Posterior vena cava (tissue), 2 donors: Measurements from ENCODE around the gene EIF4E2. TPM values are rescaled to one million over a fixed set of nuclear protein-coding genes. Genes with fewer than 3 reads are reported as not detected.
"Not testable (repeated sequence)": the region's sequence is repeated elsewhere in the genome, so short reads cannot be mapped to it uniquely, and the experiment has no call there.

ENCODE experiments used
- DNase-seq: peaks from one replicate; pipeline ENCODE4 v3.0.0-alpha.2; 2020; ENCODE audit warnings: low spot score
- intact Hi-C, 2 donors: fragments of 100-400 bp; cut with DNase I; formaldehyde crosslinking; loops; one replicate each; pipeline versions ENCODE4 v1.14.1 to v1.14.2; 2022 to 2023
- total RNA-seq, 2 donors: library from RNA; stranded (reverse); fragmentation: NEBNext Ultra II Directional; extraction: Animal tissue kit (Norgen Biotek cat#: 25700); gene quantifications; one replicate each; pipeline ENCODE4 v1.2.1, GENCODE V29; 2021
- donor health status: DM: yes; HTN: yes; CAD: no.
- donor health status: DM: yes; HTN: yes; CAD: no.

EIF4E2 gene
- total RNA-seq, 2 donors from 2014 or later, result 49.1 to 49.6 TPM

DNA sequence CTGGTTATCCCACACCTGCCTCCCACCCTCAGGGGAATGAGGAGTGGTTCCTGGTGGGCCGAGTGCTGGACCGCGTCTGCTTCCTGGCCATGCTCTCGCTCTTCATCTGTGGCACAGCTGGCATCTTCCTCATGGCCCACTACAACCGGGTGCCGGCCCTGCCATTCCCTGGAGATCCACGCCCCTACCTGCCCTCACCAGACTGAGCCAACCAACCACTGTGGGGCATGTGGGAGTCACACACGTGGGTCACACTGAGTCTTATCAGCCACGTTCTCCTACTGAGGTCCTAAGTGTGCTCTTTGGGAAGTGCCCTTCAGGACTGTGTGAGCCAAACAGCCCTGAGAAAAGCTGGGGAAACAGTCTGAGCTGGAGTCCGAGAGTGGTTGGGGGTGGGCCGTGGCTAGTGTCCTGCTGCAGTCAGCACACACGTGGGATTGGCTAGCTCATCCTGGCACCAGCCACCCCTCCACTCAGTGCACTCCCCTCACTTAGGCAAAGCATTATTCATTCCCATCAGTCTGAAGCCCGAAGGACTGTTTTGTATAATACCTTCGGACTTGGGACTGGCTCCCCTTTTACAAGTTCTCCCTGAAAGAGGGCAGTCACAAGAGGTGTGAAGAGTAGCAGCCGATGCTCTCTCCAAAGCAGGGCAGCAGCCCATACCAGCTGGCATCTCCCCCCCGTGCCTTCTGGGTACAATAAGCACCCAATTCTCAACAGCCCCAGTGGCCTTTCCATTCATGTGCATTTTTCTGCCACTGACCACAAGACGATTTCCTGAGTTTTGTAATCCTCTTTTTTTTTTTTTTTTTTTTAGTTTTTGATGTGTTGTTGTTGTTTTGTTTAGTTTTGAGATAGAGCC is 4.7 kb upstream of the EIF4E2 start:
- DNase-seq, result peak; percentile 77
- intact Hi-C loops, result no loop called here

GRCh38 chr2:232547991-232548390 is 2.5 kb upstream of the EIF4E2 start:
- intact Hi-C loops, result no loop called here
- DNase-seq, result no peak

DNA sequence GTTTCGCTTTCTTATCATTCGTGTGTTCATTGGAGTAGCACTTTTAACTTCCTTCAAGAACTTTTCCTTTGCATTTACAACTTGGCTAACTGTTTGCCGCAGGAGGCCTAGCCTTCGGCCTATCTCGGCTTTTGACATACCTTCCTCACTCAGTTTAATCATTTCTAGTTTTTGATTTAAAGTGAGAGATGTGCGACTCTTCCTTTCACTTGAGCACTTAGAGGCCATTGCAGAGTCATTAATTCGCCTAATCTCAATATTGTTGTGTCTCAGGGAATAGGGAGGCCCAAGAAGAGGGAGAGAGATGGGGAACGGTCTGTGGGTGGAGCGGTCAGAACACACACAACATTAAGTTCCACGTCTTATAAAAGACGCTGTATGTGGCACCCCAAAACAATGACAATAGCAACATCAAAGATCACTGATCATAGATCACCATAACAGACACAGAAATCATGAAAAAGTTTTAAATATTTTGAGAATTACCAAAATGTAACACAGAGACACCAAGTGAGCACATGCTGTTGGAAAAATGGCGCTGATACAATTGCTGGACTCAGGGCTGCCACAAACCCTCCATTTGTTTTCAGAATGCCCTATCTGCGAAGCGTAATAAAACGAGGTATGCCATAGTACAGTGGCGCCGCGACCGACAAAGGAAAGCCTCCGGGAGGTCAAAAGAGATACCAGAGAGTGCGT is 685 bp upstream of the EIF4E2 start:
- no peak for DNase-seq
- intact Hi-C loops, result no loop called here

GRCh38 chr2:232551250-232551638 is 755 bp downstream of the EIF4E2 start:
- intact Hi-C loops, result no loop called here
- DNase-seq, result no peak

GRCh38 chr2:232551776-232552175 is 1.3 kb downstream of the EIF4E2 start:
- intact Hi-C loops, result no loop called here
- DNase-seq, result no peak

DNA sequence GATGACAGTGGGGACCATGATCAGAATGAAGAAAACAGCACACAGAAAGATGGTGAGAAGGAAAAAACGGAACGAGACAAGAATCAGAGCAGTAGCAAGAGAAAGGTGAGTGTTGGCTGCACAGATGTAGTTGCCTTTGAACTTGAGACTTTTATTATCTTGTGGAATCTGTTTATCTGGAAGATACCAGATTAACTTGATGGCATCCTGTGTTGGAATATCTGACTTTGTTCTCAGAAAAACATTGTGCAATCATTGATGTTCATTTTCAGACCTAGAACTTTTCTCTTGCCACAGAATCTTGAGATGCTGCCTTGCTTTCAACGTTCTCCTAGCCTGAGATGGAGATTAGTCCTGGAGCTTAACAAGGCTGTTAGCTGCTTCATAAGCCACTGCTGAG is 5.9 kb downstream of the EIF4E2 start:
- intact Hi-C loops, result no loop called here
- no peak for DNase-seq

DNA sequence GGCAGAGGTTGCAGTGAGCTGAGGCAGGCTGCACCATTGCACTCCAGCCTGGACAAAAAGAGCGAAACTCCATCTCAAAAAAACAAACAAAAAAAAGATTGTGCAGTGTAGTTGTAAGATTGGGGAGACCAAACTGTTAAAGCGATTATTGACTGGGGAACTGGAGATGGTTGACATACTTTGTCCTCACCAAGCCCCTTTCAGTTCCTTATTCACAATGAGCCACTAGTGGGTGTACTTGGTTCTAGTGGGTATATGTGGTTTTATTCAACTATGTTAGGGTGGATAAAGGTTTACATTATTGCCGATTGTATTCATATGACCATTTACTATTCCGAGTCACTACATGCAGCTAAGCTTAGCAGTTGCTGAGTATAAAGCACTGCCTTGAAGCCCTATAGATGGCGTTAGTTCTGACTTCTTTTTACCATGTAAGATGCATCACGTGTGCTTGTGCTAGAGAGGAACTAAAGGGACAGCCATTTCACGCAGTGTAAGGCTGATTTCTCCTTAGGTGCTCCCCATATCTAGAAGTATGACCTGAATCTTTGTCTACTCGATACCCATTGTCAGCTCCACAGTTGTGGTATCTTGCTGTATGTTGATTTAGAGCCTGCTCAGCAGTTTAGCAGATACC is 12.1 kb downstream of the EIF4E2 start:
- no peak for DNase-seq
- intact Hi-C loops, result no loop called here

- no peak for DNase-seq
- intact Hi-C loops, result no loop called here
Observed at GRCh38 chr2:232563580-232563979, 13.1 kb downstream of the EIF4E2 start.

- intact Hi-C loops, result no loop called here
- DNase-seq, result no peak
Observed at GRCh38 chr2:232567721-232568120, 17.2 kb downstream of the EIF4E2 start.

GRCh38 chr2:232568161-232568560 is 17.7 kb downstream of the EIF4E2 start:
- DNase-seq, result no peak
- intact Hi-C loops, result no loop called here

GRCh38 chr2:232569541-232569940 is 19.1 kb downstream of the EIF4E2 start:
- no peak for DNase-seq
- intact Hi-C loops, result no loop called here

GRCh38 chr2:232570481-232570880 is 20.0 kb downstream of the EIF4E2 start:
- intact Hi-C loops, DNase-seq: not testable (repeated sequence)

DNA sequence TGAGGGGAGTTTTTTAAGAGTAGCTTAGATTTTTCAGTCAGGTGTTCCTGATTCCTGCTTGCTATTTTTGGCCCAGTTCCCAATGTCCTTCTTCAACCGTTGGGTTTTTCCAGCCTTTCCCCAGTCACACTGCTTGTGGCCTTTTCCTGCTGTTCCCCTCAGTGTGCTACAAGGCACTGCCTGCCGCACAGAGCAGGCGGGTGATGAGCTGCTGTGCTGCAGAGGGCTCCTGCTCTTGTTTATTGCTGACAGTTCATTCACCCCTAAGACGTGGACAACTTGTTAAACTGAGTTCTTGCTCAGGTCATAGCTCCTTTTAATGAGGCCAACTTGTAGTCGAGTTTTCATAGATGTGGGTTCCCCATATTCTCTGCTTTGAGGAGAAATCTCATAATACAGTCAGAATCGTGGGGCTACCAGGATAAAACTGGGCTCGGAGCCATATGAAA is 20.6 kb downstream of the EIF4E2 start:
- no peak for DNase-seq
- intact Hi-C loops, result no loop called here

DNA sequence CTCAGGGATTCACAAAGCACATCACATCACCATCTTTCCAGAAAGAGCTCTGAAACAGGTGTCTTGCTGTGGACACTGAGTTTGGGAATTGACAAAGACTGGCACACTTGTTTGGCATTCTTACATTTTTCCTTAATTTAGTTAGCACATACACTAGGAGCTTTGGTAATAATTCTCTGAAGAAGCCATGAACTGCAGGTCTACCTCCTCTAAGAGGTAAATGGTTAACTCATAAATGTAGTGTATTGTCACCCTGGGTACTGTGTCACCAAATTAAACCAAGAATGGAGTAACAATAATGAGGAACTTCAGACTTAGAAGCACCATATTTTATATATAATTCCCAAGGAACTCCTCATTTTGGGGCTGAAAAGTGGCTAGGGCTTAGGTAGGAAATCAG is 22.6 kb downstream of the EIF4E2 start:
- no peak for DNase-seq
- intact Hi-C loops, result no loop called here

DNA sequence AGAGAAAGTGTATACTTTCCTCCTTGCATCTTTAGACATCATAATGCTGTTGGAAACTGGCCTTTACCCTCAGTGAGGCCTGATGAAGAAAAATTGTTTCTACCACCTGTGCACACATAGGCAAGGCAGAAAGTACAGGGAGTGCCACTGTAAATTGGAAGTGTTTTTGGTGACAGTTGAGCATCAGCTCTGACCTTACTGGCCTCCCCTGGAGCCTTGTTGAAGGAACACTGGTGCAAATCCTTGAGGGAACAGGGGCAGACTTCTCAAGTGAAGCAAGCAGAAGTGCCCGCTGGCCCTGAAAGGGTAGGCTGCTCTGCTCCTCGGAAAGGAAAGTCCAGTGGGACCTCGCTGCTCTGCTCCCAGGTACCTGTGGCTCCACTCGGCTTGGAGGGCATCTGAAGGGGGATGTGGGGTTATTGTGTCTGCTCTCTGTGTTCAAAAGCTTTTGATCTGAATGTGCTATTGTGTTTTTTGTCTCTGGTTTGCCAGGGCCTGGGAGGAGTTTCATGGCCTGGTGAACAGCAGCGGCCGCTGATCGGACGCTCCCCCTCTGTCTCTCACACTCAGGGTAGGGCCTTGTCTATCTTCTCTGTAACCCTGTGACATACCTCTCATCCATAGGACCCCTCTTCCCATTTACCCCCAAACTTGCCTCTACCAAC is 23.4 kb downstream of the EIF4E2 start:
- intact Hi-C loops, result no loop called here
- DNase-seq, result no peak

- intact Hi-C loops, result loop anchor here in 1 of 2 donors (1.0 kb wide), 1 partner anchor 22 kb away; no protein-coding TSS in a partner anchor
- no peak for DNase-seq
Observed at GRCh38 chr2:232574674-232575403, 24.4 kb downstream of the EIF4E2 start.

- intact Hi-C loops, result loop anchor here in 1 of 2 donors (1.0 kb wide), 1 partner anchor 22 kb away; no protein-coding TSS in a partner anchor
- DNase-seq, result no peak
Observed at GRCh38 chr2:232575404-232575746, 24.9 kb downstream of the EIF4E2 start.

GRCh38 chr2:232576995-232577394 is 26.5 kb downstream of the EIF4E2 start:
- intact Hi-C loops, result no loop called here

GRCh38 chr2:232577841-232578240 is 27.4 kb downstream of the EIF4E2 start:
- intact Hi-C loops, result no loop called here
- DNase-seq, result no peak

More at GRCh38 chr2:232576995-232577394, 26.5 kb downstream of the EIF4E2 start:
- DNase-seq, result no peak
